ENCODE measurements around the gene ELOVL6.
A peak's percentile ranks its signal among the peaks of the same experiment; 100 is the strongest.
"Not testable (repeated sequence)": the region's sequence is repeated elsewhere in the genome, so short reads cannot be mapped to it uniquely, and the experiment has no call there.

Gene ELOVL6

DNA sequence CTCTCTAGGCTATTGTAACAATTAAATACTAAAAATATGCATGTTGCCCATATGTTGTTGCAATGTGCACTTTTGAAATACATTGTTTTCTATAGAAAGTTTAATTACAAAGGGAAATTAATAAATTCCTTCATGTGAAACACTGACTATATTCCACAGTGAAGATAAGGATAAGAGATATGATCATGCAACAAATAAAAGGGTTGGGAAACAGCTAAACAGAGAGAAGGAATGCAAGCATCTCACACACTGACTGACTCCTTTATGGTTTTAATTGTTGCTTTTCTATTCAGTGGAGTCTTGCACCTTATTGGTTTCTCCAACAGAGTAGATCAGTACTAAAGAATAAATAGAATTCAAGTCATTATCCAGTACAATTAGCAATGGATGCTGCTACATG is 37.8 kb downstream of the ELOVL6 start:
- DNase-seq (ENCODE audit: low read depth), result peak; percentile 59

DNA sequence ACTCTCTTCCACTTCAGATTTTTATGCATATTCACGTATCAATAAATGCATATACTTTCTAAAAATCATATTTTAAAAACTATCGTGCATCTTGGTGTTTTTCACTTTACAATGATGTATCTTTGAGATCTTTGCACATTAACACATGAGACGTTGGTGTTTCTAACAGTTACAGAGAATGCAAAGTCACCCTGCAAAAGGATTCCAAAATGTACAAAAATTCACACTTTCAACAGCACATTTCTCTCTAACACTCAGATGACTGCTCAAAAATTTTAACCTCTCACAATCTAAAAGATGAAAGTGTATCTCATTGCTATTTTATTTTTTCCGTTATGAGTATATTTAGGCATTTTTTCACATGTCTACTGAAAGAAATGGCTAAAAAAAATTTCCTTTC is 38.9 kb downstream of the ELOVL6 start:
- DNase-seq (ENCODE audit: low read depth), result no peak

DNA sequence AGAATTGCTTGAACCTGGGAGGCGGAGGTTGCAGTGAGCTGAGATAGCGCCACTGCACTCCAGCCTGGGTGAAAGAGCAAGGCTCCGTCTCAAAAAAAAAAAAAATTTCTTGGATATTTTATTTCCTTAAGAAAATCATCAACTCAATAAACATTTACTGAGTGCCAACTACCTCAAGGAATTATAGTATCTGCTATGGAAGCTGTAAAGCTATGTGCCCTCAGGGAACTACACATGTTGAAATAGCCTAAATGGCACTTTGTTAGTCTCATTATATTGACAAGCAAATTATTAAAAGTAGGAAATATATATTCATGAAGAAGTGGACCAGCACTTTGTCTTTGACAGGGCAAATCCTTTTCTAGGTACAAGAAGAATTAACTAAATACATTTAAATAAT is 40.8 kb downstream of the ELOVL6 start:
- DNase-seq (ENCODE audit: low read depth), result no peak

DNA sequence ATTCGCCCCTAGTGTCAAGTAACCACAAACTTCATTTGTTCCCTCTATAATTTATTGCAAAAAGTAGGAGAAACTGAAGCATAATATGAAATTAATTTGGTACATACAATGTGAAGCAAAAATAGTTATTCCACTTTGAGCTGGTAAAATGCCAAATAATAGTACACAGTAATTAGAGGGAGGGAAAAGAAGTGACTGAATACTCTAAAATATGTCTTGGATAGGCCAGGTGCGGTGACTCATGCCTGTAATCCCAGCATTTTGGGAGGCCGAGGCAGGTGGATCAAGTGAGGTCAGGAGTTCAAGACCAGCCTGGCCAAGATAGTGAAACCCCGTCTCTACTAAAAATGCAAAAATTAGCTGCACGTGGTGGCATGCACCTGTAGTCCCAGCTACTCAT is 41.2 kb downstream of the ELOVL6 start:
- DNase-seq (ENCODE audit: low read depth), result not testable (repeated sequence)

DNA sequence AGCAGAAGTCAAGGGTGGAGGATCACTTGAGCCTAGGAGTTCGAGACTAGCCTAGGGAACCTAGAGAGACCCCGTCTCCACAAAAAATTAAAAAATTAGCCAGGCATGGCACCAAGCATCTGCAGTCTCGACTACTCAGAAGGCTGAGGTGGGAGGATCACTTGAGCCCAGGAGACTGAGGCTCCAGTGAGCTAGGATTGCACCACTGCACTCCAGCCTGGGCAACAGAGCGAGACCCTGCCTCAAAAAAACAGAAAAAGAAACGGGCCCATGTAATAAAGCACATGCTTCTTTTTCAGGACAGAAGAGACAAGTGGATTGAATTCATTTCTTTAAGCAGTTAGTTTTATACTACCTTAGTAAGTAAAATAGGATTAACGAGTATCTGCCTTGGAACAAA is 42.0 kb downstream of the ELOVL6 start:
- DNase-seq (ENCODE audit: low read depth), result no peak

DNA sequence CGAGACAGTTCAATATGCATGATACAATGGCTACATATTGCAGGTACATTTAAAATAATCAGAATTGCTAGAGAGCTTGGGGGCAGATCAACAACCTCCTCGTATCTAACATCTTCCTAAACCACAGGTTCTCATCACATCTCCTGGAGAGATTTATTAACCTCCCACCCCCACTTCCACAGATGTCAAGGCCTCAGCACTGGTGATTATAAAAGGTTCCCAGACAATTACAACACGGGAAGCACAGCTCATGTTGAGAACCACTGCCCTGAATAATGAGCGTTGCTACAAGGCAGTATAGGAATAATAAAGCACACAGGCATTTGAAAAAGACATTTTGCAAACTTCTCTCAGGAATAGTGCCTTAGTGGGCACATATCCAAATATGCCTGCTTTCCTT is 42.8 kb downstream of the ELOVL6 start:
- peak; percentile 95 for DNase-seq (ENCODE audit: low read depth)

DNA sequence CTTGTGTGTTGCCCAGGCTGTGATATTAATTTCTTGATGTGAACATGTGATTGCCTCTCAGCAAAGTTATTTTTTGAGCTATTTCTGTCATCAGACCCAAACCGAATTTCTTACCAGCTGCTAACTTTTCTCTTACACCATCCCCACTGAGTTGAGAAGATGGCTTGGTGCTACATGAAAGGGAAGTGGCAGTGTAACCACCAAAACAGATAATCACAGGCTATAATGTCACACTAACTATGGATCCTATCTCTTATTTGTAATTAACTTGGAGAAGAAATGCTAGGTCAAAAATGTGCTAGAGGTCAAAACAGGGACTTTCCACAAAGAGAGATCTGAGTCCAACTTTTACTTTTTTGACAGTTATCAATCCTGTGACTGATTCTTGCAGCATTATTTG is 43.8 kb downstream of the ELOVL6 start:
- DNase-seq (ENCODE audit: low read depth), result no peak

DNA sequence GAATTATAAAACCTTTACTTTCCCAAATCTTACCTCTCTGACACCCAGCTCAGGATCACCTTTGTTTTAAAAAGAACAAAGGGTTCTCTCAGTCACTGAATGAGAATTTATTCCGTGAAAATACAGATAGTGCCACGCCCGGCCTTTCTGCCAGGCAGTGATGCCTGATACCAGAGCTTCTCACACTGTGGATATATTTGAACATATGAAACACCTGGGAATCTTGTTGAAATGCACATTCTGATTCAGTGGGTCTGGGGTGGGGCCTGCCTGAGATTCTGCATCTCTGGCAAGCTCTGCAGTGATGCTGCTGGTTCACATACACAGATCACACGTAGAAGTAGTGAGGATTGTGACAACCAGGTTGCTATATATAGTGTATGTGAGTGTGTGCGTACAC is 46.0 kb downstream of the ELOVL6 start:
- no peak for DNase-seq (ENCODE audit: low read depth)

DNA sequence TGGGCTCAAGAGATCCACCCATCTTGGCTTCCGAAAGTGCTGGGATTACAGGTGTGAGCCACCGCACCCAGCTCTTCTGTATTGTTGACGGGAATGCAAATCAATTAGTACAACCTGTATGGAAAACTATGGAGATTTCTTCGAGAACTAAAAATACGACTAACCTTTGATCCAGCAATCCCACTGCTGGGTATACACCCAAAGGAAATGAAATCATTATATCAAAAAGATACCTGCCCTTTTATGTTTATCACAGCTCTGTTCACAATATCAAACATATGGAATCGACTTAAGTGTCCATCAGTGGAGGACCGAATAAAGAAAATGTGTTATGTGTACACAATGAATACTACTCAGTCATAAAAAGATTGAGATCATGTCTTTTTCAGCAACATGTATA is 49.3 kb downstream of the ELOVL6 start:
- DNase-seq (ENCODE audit: low read depth), result no peak

DNA sequence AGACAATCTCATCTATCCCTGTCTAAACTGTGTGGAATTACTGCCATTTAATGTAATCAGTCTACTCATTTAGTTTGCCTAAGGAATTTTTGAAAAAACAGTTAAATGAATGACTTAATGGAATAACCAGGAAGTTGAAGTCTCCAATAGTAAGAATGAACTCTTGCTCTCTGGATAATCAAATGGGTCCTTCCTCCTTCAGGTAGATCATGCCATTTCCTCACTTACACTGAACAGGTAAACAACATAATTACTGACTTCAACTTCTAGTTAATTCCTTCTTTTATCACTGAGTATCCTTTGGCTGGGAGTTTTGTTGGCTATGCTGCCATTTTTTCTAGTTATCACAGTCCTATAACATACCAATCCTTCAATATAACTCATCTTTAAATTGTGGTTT is 56.0 kb downstream of the ELOVL6 start:
- no peak for DNase-seq (ENCODE audit: low read depth)

DNA sequence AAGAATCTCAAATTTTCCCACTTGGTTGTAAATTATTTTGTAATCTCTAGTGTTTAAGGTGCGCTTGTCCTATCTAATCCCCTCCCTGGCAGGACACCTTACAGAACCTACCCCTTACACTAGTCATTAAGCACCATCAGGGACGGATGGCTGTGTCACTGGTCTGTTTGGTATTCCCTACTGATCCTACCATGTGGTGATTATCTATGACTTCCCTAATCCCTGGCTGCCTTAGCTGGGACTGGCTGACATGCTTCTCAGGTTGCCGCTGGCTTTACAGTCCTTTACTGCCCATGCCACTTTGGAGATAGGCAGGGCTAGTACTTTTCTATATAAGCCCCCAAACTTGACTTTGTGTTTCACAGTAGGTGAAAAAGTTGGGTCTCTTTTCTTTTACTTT is 58.6 kb downstream of the ELOVL6 start:
- no peak for DNase-seq (ENCODE audit: low read depth)

DNA sequence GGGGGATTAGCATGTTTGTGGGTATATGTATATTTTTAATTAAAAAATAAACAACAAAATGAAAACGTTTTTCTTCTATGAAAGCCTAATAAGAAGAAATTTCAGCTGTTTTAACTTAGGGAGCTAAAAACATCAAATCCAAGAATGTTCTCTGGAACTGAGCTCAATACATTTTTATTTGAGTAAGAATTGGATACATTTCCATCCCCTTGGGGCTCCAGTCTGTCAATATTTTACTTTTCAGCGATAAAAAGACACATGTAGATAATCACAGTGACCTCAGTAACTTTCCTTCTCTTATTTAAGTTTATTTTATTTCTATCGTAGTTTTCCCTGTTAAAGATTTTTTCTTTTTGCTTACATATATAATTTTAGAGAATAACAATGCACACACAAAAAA is 59.3 kb downstream of the ELOVL6 start:
- DNase-seq (ENCODE audit: low read depth), result no peak

DNA sequence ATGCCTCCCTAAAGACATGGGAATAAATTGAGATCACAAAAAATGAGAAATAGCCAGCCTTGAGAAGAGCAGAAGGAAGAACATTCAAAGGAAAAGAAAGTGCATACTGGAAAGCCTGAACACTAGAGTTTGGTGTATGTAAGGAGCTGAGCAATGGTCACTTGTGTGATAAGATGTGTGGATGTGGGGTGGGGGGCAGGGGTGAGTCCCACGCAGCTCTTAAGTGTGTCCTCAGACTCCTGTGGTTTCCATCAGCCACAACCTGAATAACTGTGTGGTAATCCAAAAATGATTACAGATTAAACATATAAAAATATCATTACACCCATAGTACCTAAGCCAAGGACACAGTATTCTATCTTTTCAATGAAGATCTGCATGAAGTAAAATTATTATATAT is 59.9 kb downstream of the ELOVL6 start:
- peak; percentile 73 for DNase-seq (ENCODE audit: low read depth)

DNA sequence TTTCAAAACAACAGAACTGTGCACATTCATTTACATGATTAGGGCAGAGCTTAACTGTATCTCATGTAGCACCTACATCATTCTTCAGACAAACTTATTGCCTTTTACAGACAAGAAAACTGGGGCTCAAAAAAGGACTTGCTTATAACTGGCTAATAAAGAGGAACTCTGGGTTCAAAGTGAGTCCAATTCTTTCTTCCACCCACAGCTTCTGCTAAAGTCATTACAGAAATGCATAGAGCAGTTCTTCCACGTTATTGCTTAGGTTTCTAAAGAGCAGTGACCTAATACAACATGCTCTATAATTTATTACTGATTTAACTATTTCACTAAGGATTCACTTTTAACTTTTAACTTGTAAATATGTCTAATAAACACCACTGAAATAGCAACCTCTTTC is 60.6 kb downstream of the ELOVL6 start:
- DNase-seq (ENCODE audit: low read depth), result no peak

DNA sequence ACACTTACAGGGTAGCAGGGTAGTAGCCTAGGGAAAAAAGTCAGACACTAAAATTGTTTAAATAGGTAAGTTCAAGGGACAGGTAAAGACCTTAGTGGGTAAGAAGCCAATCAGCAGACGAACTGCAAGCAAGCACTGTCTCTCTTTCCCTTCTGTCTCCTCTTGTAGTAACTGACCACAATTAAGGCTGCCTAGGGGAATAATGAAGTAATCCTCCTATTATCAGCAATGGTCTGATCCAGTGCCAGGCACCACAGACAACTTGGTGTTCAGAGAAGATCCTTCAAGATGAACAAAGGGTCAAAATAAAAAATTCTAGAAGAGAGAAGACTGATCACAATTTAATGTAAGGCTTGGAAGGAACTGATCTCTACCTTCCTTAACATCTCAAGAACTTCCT is 62.9 kb downstream of the ELOVL6 start:
- DNase-seq (ENCODE audit: low read depth), result peak; percentile 87

DNA sequence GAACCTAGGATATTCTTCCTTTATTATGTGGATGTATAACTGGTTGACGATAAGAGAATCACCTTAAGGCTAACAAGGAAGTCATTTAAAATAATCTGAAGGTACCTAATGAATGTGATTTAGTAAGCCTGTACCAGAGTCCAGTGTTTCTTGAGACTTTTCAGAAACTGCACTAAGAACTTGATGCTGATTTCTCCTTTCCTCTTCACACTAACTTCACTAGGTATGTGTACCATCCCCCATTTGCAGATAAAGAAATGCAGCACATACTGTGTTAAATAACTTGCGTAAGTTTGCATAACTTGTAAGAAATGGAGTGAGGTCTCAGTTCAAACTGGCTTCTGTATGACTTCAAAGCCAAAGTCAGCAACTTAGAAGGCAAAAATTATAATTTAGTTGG is 63.3 kb downstream of the ELOVL6 start:
- peak; percentile 65 for DNase-seq (ENCODE audit: low read depth)

DNA sequence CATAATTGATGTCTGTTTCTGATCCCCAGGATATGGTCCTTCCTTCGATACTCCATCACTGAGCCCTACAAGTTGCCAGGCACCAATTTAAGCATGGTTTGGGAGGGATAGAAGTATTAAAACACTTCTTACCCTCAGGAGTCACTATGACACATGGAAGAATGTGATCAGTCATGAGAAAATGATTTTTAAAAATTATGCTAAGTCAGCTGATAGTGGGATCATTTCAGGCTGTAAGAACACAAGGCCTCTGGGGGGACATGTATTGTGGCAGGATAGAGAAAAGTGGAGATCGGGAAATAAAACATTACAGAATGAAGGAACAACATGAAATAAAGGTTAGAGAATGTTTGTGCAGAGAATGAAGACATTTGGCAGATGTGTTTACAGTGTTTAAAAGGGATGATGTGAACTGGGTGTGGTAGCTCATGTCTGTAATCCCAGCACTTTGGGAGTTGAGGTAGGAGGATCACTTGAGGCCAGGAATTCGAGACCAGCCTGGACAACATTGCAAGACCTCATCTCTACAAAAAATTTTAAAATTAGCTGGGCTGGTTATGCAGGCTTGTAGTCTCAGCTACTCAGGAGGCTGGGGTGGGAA is 64.0 kb downstream of the ELOVL6 start:
- DNase-seq (ENCODE audit: low read depth), result no peak

DNA sequence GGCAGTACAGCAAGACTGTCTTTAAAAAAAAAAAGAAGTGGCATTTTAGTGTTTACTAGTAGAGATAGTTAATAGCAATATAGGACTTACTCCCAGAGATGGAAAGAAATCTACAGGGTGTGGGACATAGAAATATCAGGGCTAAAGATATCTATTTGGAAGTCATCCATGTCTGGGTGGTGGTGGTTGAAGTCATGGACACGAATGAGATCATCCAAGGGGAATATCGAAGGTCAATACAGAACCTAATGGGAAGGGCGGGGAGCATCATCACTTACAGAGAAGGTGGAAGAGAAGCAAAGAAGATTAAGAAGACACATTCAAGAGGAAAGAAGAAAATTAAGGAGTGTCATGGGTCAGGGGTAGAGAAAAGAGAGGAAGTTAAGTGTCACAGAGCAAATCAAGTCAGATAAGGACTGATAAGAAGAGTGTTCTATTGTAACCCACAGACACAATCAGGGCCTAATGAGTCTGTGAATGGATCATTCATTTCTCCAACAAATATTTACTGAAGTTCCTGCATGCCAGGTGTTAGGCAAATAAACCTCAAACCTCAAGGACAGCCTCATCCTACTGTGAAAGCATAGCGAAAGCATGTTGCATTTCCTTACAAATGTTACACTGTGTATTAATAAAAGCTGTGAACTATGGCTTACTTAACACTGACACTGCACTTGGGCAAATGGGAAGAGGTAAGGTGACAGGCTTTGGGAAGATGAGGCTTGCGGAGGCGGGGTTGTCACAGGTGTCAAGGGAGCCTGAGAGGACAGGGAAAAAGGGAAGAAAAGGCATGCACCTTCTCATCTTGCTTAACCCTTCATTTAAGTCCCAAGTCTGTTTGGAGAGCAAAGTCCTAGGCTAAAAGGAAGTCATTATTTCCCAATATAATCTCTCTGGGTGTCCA is 65.3 kb downstream of the ELOVL6 start:
- no peak for DNase-seq (ENCODE audit: low read depth)

DNA sequence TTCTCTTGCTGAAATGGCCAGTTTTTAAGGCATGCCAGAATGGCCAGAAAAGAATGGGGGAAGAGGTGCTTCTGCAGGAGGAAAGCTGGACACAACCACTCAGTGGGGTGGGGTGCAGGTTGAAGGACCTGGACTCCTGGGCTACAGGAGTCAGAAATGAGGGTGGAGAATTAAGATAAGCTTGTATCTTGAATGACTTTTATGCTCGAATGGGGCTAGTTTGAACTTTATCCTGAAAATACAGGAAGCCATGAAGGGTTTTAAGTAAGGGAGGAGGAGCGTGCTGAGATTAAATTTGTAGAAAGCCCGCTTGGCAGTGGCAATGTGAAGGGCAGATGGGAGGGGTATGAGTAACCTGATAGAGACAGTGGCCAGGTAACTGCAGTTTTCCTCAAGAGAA is 66.5 kb downstream of the ELOVL6 start:
- no peak for DNase-seq (ENCODE audit: low read depth)

DNA sequence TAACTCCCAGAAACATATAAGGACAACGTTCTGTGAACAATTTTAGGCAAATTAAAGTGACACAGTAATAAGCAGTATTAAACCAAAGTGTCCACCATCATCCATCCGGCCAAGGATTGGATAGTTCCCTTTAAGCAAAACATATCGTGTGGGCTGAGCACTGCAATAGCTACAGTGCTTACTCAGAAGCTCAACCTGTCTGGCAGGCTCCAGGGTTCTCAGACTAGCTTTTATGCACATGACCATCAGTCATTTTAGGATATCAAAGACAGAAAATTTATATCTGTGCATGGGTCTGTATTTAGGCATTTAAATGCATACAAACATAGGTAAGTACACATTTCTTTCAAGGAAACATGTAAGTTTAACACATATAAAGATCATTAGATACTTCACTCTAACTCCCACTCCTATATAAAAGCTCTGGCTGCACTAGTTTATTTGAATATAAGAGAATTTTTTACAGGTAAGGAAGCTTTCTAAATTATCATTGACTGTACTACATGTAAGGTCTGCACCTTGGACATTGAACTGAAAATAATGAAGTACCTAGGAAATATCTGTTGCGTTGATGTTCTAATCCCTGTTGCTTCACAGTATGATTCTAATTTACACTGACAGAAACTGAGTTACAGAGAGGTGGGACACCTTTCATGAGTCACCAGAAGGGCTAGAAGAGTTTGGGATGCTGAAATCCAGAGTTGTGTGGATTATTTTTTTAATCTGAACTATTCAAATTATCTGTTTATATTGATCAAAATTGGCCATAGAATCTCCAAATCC is 67.6 kb downstream of the ELOVL6 start:
- peak; percentile 39 for DNase-seq (ENCODE audit: low read depth)

DNA sequence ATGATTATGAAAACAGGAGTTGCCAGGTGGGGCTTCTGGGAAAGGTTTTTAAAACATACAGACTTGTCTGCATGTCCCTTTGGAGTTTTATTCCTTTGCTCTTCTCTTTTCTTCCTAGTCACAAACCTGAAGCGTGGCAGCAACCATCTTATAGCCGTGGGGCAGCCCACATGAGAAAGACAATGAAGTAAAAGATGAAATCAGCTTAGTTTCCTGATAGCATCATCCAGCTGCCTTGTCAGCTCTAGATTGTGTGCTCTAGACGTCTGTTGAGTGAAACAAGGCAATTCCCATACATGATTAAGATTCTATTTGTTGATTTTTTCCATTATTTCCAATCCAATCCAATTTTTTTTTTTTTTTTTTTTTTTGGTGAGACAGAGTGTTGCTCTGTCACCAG is 68.9 kb downstream of the ELOVL6 start:
- no peak for DNase-seq (ENCODE audit: low read depth)

DNA sequence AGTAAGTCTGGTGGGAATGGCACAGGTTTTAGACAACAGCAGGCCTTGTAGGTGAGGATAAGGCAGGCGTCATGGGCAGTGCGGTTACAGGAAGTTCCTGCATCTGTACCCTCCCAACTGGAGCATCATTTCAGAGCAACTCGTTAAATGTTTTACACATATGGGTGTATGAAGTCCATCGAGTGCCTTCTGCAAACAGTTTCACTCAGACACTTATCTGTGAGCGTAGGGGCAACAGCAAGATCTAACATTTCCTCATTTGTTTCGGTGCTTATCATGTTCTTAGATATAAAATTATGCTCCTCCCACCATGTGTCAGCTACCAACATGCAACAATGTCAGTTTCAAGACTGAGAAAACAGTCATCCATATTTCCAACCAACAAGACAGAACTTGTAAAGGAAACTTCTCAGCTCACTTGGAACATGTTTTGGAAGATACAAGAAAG is 69.9 kb downstream of the ELOVL6 start:
- peak; percentile 63 for DNase-seq (ENCODE audit: low read depth)

DNA sequence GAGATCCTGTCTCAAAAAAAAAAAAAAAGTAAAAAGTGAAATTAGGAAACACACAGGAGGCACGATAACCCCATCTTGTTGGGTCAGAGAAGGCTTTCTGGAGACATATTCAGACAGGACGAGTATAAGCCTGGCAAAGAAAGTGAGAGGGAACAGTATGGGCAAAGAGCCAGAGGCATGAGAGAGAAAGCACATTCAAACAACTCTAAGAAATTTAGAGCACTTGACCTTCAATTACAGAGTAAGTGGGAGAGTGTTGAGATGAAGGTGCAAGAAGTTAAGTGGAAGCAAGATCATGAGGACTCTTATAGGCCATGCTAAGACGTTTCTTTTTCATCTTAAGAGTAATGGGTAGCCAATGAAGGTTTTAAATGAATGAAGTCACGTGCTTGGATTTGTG is 70.4 kb downstream of the ELOVL6 start:
- no peak for DNase-seq (ENCODE audit: low read depth)

Data from amniotic epithelial cell (primary cell).